HL-60 (cell line): ENCODE results near the gene PRSS48.

Experiments
- GABPA ChIP-seq: IDR thresholded peaks from 2 replicates; pipeline ENCODE4 v1.6.1; 2012; ENCODE audit warnings: low read depth
- POLR2AphosphoS5 ChIP-seq: IDR thresholded peaks from 2 replicates; pipeline ENCODE4 v1.6.1; 2012; ENCODE audit warnings: low read depth
- SPI1 ChIP-seq: IDR thresholded peaks from 2 replicates; pipeline ENCODE4 v1.6.1; 2012; ENCODE audit warnings: low read depth, mild to moderate bottlenecking, borderline replicate concordance
- TF ChIP-seq, protein P1 (sequence below): IDR thresholded peaks from one replicate; pipeline ENCODE4 v1.5.1; 2011; ENCODE audit warnings: low read length, control low read depth, inconsistent platforms; ENCODE audit not compliant: insufficient read depth
- TF ChIP-seq, protein P2 (sequence below): IDR thresholded peaks from 2 replicates; pipeline ENCODE4 v1.6.1; 2012; ENCODE audit warnings: low read depth; ENCODE audit not compliant: insufficient replicate concordance

DNA sequence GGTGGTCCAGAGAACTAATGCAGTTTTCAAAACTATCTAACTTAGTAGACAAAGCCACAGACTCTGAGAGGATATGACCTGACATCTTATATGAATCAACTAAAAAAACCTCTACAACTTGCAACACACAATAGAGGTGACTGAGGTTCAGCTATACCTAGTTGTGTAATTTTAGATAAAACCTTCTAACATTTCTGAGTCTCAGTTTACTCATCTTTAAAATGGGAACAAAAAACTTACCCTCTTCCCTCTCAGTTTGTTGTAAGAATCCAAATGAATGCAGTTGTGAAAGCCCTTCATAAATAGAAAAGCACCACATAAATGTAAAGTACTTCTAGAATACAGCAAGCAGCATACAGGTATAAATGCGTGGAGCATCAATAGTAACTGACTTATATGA, 42.5 kb downstream of the PRSS48 start:
- TF ChIP-seq, protein P1, sequence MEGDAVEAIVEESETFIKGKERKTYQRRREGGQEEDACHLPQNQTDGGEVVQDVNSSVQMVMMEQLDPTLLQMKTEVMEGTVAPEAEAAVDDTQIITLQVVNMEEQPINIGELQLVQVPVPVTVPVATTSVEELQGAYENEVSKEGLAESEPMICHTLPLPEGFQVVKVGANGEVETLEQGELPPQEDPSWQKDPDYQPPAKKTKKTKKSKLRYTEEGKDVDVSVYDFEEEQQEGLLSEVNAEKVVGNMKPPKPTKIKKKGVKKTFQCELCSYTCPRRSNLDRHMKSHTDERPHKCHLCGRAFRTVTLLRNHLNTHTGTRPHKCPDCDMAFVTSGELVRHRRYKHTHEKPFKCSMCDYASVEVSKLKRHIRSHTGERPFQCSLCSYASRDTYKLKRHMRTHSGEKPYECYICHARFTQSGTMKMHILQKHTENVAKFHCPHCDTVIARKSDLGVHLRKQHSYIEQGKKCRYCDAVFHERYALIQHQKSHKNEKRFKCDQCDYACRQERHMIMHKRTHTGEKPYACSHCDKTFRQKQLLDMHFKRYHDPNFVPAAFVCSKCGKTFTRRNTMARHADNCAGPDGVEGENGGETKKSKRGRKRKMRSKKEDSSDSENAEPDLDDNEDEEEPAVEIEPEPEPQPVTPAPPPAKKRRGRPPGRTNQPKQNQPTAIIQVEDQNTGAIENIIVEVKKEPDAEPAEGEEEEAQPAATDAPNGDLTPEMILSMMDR = no peak
- no peak for TF ChIP-seq POLR2AphosphoS5
- TF ChIP-seq GABPA = no peak
- TF ChIP-seq, protein P2, sequence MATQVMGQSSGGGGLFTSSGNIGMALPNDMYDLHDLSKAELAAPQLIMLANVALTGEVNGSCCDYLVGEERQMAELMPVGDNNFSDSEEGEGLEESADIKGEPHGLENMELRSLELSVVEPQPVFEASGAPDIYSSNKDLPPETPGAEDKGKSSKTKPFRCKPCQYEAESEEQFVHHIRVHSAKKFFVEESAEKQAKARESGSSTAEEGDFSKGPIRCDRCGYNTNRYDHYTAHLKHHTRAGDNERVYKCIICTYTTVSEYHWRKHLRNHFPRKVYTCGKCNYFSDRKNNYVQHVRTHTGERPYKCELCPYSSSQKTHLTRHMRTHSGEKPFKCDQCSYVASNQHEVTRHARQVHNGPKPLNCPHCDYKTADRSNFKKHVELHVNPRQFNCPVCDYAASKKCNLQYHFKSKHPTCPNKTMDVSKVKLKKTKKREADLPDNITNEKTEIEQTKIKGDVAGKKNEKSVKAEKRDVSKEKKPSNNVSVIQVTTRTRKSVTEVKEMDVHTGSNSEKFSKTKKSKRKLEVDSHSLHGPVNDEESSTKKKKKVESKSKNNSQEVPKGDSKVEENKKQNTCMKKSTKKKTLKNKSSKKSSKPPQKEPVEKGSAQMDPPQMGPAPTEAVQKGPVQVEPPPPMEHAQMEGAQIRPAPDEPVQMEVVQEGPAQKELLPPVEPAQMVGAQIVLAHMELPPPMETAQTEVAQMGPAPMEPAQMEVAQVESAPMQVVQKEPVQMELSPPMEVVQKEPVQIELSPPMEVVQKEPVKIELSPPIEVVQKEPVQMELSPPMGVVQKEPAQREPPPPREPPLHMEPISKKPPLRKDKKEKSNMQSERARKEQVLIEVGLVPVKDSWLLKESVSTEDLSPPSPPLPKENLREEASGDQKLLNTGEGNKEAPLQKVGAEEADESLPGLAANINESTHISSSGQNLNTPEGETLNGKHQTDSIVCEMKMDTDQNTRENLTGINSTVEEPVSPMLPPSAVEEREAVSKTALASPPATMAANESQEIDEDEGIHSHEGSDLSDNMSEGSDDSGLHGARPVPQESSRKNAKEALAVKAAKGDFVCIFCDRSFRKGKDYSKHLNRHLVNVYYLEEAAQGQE = no peak
- TF ChIP-seq SPI1 = no peak
